Epidermal melanocyte (primary cell): ENCODE results near the gene IRAK4.

Experiments used
- DNase-seq: peaks from one replicate; pipeline ENCODE4 v3.0.0; 2011; ENCODE audit warnings: low spot score; ENCODE audit not compliant: insufficient read length

Gene IRAK4

DNA sequence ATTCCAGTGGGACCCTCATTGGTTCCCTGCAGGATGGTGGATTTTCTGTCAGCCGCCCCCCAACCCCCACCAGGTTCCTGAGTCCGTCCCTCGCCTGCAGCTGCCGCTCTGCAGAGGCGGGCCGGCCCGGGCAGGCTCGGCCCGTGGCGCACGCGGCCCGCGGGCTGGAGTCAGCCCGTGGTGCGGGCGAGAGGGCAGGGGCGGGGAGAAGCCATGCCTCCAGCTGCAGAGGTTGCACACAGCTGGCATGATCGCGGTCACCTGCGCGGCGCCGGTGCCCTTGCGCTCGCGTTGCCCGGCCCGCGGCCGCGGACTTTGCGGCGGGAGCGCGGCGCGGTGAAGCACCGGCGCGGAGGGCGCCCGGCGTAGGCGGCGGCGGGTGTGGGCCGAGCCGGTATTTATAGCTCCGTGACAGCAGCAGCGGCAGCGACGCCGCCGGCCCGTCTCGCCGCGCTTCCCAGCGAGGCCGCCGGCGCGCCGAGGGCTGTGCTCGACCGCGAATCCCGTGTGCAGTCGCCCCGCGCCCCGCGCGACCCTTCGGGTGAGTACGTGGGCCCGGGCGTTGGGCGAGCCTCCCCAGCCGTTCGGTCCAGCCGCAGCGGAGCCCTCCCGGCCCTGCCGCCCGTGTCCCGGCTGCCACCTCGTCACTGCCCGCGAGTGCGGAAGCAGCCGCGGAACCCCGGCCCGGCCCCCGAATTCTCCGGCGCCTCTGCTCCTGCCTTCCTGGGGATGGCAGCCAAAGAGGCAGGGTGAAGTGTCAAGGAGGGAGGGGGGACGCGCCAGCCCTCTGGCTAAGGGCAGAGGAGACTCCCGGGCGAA, 77.1 kb downstream of the IRAK4 start, which contains the start of gene TMEM117:
Gene TMEM117 (plus strand): TSS at position 426 of the 819 bp plus-strand sequence.
- DNase-seq = no peak

- no peak for DNase-seq
These were observed 77.8 kb downstream of the IRAK4 start for GRCh38 chr12:43836475-43836989.
